Thoracic aorta (tissue), 2 donors: Measurements from ENCODE around the gene PPHLN1. TPM values are rescaled to one million over a fixed set of nuclear protein-coding genes. Genes with fewer than 3 reads are reported as not detected.
A peak's percentile ranks its signal among the peaks of the same experiment; 100 is the strongest.

Experiments used
- ATAC-seq: fragments of 150-250 bp; one replicate; pipeline ENCODE4 v1.8.0; 2017; ENCODE audit warnings: low read depth; ENCODE audit not compliant: insufficient number of reproducible peaks, low FRiP score
- DNase-seq: peaks from one replicate; pipeline ENCODE4 v3.0.0-alpha.2; 2020; ENCODE audit warnings: low spot score
- H3K27ac ChIP-seq, 2 donors: fragments of 200-600 bp; sonication (generic); 1 replicate in 1 of 2; 2 replicates in 1 of 2; pipeline ENCODE4 v1.5.1; 2016; ENCODE audit warnings: mild to moderate bottlenecking in 2 of 2, moderate library complexity in 2 of 2
- H3K27me3 ChIP-seq: fragments of 200-600 bp; sonication (generic); replicated peaks from 2 replicates; pipeline ENCODE4 v1.6.0; 2016; ENCODE audit warnings: mild to moderate bottlenecking; ENCODE audit not compliant: insufficient read depth
- H3K36me3 ChIP-seq: fragments of 200-600 bp; sonication (generic); one replicate; pipeline ENCODE4 v1.5.1; 2016
- H3K4me1 ChIP-seq, 2 donors: fragments of 200-600 bp; sonication (generic); 1 replicate in 1 of 2; 2 replicates in 1 of 2; pipeline versions ENCODE4 v1.5.1 to v1.6.0; 2016; ENCODE audit warnings: low read depth in 2 of 2, mild to moderate bottlenecking in 1 of 2; ENCODE audit not compliant: control insufficient read depth in 1 of 2
- H3K4me3 ChIP-seq: fragments of 200-600 bp; sonication (generic); 2 replicates; pipeline ENCODE4 v1.5.1; 2016; ENCODE audit warnings: mild to moderate bottlenecking
- H3K9me3 ChIP-seq: fragments of 200-600 bp; sonication (generic); 2 replicates; pipeline ENCODE4 v1.5.1; 2016
- CTCF ChIP-seq: fragments of 200-600 bp; sonication (generic); IDR thresholded peaks from one replicate; pipeline ENCODE4 v1.5.1; 2019; ENCODE audit warnings: antibody characterized with exemption
- total RNA-seq, 2 donors: library from RNA; depleted of rRNA; stranded (reverse); fragments of >200 nt; gene quantifications; one replicate each; pipeline versions ENCODE4 v1.1.0 to v1.2.3, GENCODE V29; 2016

The PPHLN1 gene
- 10 to 100 TPM; 41.7 to 95.8 TPM for total RNA-seq

GRCh38 chr12:42325653-42326474, at the start of gene PPHLN1, which contains the start of gene ZCRB1:
Gene PPHLN1, plus strand, starts transcription at chr12:42326167. Its CDS starts 9,736 bp downstream, at chr12:42335903.
Gene ZCRB1, minus strand, starts transcription at chr12:42326094. Its CDS starts 1,992 bp downstream, at chr12:42324102.
- Histone ChIP-seq H3K4me1 (peaks cover 19 to 30% of the 10 kb centered on the region in 2 donors), H3K27ac (peak within 1 kb of the TSS; percentile 85 to 89), H3K4me3 (peak within 1 kb of the TSS; percentile 97), H3K9me3 (no peaks in the 10 kb centered on the region), H3K27me3 (no peaks in the 10 kb centered on the region), H3K36me3 (peaks cover 4% of the 10 kb centered on the region)
- ATAC-seq (peak; percentile 57), DNase-seq (peak; percentile 49)
- no peak for TF ChIP-seq CTCF

GRCh38 chr12:42277396-42278127, 48.4 kb upstream of the PPHLN1 start:
- no peak overlapping the region for H3K27ac ChIP-seq
- no peaks in the 10 kb centered on the region for H3K9me3 ChIP-seq
- H3K4me3 ChIP-seq = no peak overlapping the region
- ATAC-seq = no peak
- no peaks in the 10 kb centered on the region for H3K4me1 ChIP-seq
- DNase-seq = no peak
- H3K27me3 ChIP-seq = no peaks in the 10 kb centered on the region
- no peak for TF ChIP-seq CTCF
- no peaks in the 10 kb centered on the region for H3K36me3 ChIP-seq

GRCh38 chr12:42278128-42278510, 47.8 kb upstream of the PPHLN1 start:
- Histone ChIP-seq H3K36me3 (no peaks in the 10 kb centered on the region), H3K4me1 (no peaks in the 10 kb centered on the region), H3K4me3 (no peak overlapping the region), H3K9me3 (no peaks in the 10 kb centered on the region), H3K27ac (no peak overlapping the region), H3K27me3 (no peaks in the 10 kb centered on the region)
- ATAC-seq = no peak
- no peak for TF ChIP-seq CTCF
- DNase-seq = no peak

GRCh38 chr12:42281278-42281677, 44.7 kb upstream of the PPHLN1 start:
- ATAC-seq (no peak), DNase-seq (no peak)
- Histone ChIP-seq H3K9me3 (no peaks in the 10 kb centered on the region), H3K27ac (no peak overlapping the region), H3K4me3 (no peak overlapping the region), H3K36me3 (no peaks in the 10 kb centered on the region), H3K4me1 (no peaks in the 10 kb centered on the region), H3K27me3 (no peaks in the 10 kb centered on the region)
- no peak for TF ChIP-seq CTCF

GRCh38 chr12:42281844-42282243, 44.1 kb upstream of the PPHLN1 start:
- Histone ChIP-seq H3K27ac (no peak overlapping the region), H3K36me3 (no peaks in the 10 kb centered on the region), H3K9me3 (no peaks in the 10 kb centered on the region), H3K27me3 (no peaks in the 10 kb centered on the region), H3K4me1 (no peaks in the 10 kb centered on the region), H3K4me3 (no peak overlapping the region)
- no peak for TF ChIP-seq CTCF
- ATAC-seq = no peak
- DNase-seq = no peak
